Measurements from ENCODE around the gene SELENOM. TPM values are rescaled to one million over a fixed set of nuclear protein-coding genes. Genes with fewer than 3 reads are reported as not detected.

Gene SELENOM
- polyA plus RNA-seq, 1 donor from 2014 or later, result 6.6 TPM

DNA sequence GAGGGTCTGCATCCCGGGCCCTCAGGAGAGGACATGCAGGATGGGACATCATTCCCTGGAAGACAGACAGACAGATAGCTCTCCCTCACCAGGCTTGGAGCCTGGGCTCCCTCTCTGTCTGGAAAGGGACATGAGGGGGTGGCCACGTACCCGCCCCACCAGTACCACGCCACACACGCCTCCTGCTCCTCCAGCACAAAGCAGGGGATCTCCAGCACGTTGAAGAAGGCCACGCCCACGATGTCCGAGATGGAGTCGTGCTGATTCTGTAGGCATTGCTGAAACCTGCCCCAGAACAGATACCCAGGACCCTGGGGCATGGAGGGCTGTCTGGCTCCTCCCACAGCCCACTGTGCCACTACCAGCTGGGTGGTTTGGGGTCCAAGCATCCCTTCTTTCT, 30.8 kb upstream of the SELENOM start:
- H3K4me2 ChIP-seq (ENCODE audit: low read length), result no peak overlapping the region
- TF ChIP-seq MXI1 (conservative IDR thresholded peaks at IDR 0.05; ENCODE audit: poor library complexity, severe bottlenecking) (no peak), EP300 (conservative IDR thresholded peaks at IDR 0.05; ENCODE audit: poor library complexity, severe bottlenecking) (no peak), SMC3 (conservative IDR thresholded peaks at IDR 0.05; ENCODE audit: poor library complexity) (no peak)
- TF ChIP-seq, protein P1, sequence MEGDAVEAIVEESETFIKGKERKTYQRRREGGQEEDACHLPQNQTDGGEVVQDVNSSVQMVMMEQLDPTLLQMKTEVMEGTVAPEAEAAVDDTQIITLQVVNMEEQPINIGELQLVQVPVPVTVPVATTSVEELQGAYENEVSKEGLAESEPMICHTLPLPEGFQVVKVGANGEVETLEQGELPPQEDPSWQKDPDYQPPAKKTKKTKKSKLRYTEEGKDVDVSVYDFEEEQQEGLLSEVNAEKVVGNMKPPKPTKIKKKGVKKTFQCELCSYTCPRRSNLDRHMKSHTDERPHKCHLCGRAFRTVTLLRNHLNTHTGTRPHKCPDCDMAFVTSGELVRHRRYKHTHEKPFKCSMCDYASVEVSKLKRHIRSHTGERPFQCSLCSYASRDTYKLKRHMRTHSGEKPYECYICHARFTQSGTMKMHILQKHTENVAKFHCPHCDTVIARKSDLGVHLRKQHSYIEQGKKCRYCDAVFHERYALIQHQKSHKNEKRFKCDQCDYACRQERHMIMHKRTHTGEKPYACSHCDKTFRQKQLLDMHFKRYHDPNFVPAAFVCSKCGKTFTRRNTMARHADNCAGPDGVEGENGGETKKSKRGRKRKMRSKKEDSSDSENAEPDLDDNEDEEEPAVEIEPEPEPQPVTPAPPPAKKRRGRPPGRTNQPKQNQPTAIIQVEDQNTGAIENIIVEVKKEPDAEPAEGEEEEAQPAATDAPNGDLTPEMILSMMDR (IDR thresholded peaks at IDR 0.05; ENCODE audit: poor library complexity, severe bottlenecking), result no peak
- no peaks in the 10 kb centered on the region for H3F3A ChIP-seq (ENCODE audit: insufficient read depth, low read length, poor library complexity, severe bottlenecking)
- H4K20me1 ChIP-seq (ENCODE audit: insufficient read depth), result no peaks in the 10 kb centered on the region
- no peaks in the 10 kb centered on the region for H3K27me3 ChIP-seq (ENCODE audit: insufficient read depth, low read depth, low read length)
- no peak overlapping the region for H3K4me3 ChIP-seq (ENCODE audit: low read length)
- H3K36me3 ChIP-seq (ENCODE audit: insufficient read depth, low read length), result no peaks in the 10 kb centered on the region
- no peaks in the 10 kb centered on the region for H3K79me2 ChIP-seq (replicated peaks; ENCODE audit: insufficient read depth, low read length)
- H2AFZ ChIP-seq (ENCODE audit: low read depth, low read length), result no peak overlapping the region
- H3K9me2 ChIP-seq (ENCODE audit: insufficient read depth, low read length), result no peaks in the 10 kb centered on the region
- no peak overlapping the region for H3K27ac ChIP-seq (ENCODE audit: low read length)
- H3K9ac ChIP-seq (ENCODE audit: low read length), result no peak overlapping the region
- H3K9me3 ChIP-seq (ENCODE audit: low read length), result no peaks in the 10 kb centered on the region

DNA sequence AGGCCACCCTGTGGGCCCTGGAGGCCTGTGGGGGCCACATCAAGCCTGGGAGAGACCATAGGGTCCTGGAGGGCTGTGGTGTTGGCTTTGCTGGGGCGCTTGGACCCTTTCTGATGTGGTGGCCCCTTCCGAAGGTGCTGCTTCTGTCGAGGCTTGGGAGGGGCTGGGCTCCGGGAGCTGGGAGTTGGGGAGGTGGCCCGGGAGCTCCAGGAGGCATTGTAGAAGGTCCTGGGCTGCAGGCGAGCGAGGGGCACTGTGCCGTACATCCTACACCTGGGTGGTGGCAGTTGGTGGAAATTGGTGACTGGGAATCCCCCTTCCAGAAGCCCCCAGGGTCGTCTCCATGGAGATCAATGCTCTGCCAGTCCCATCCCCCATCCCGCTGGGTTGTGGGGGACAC, 30.4 kb upstream of the SELENOM start:
- Histone ChIP-seq H3K36me3 (ENCODE audit: insufficient read depth, low read length) (no peaks in the 10 kb centered on the region), H4K20me1 (ENCODE audit: insufficient read depth) (no peaks in the 10 kb centered on the region), H2AFZ (ENCODE audit: low read depth, low read length) (no peak overlapping the region), H3K4me3 (ENCODE audit: low read length) (no peak overlapping the region), H3K9me3 (ENCODE audit: low read length) (no peaks in the 10 kb centered on the region), H3K79me2 (replicated peaks; ENCODE audit: insufficient read depth, low read length) (no peaks in the 10 kb centered on the region), H3F3A (ENCODE audit: insufficient read depth, low read length, poor library complexity, severe bottlenecking) (no peaks in the 10 kb centered on the region), H3K4me2 (ENCODE audit: low read length) (no peak overlapping the region), H3K9ac (ENCODE audit: low read length) (no peak overlapping the region), H3K27me3 (ENCODE audit: insufficient read depth, low read depth, low read length) (no peaks in the 10 kb centered on the region), H3K9me2 (ENCODE audit: insufficient read depth, low read length) (no peaks in the 10 kb centered on the region), H3K27ac (ENCODE audit: low read length) (no peak overlapping the region)
- TF ChIP-seq POLR2AphosphoS5 (IDR thresholded peaks at IDR 0.05) (no peak), MXI1 (conservative IDR thresholded peaks at IDR 0.05; ENCODE audit: poor library complexity, severe bottlenecking) (no peak), EP300 (conservative IDR thresholded peaks at IDR 0.05; ENCODE audit: poor library complexity, severe bottlenecking) (no peak)
- TF ChIP-seq, protein P2, sequence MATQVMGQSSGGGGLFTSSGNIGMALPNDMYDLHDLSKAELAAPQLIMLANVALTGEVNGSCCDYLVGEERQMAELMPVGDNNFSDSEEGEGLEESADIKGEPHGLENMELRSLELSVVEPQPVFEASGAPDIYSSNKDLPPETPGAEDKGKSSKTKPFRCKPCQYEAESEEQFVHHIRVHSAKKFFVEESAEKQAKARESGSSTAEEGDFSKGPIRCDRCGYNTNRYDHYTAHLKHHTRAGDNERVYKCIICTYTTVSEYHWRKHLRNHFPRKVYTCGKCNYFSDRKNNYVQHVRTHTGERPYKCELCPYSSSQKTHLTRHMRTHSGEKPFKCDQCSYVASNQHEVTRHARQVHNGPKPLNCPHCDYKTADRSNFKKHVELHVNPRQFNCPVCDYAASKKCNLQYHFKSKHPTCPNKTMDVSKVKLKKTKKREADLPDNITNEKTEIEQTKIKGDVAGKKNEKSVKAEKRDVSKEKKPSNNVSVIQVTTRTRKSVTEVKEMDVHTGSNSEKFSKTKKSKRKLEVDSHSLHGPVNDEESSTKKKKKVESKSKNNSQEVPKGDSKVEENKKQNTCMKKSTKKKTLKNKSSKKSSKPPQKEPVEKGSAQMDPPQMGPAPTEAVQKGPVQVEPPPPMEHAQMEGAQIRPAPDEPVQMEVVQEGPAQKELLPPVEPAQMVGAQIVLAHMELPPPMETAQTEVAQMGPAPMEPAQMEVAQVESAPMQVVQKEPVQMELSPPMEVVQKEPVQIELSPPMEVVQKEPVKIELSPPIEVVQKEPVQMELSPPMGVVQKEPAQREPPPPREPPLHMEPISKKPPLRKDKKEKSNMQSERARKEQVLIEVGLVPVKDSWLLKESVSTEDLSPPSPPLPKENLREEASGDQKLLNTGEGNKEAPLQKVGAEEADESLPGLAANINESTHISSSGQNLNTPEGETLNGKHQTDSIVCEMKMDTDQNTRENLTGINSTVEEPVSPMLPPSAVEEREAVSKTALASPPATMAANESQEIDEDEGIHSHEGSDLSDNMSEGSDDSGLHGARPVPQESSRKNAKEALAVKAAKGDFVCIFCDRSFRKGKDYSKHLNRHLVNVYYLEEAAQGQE (IDR thresholded peaks at IDR 0.05; ENCODE audit: borderline replicate concordance), result no peak
- TF ChIP-seq, protein P1 (IDR thresholded peaks at IDR 0.05; ENCODE audit: poor library complexity, severe bottlenecking), result no peak

All from neural cell (in vitro differentiated cells).